ENCODE results near the gene STAT2.

GRCh38 chr12:56338308-56339157 is 21.4 kb downstream of the STAT2 start, which contains the start of gene IL23A:
- TF ChIP-seq CTCF (IDR thresholded peaks at IDR 0.05; ENCODE audit: low read length) (no peak), EZH2 (IDR thresholded peaks at IDR 0.05; ENCODE audit: borderline replicate concordance, low read length) (no peak)
